GM12874 (cell line): ENCODE results near the gene DDB1.
A peak's percentile ranks its signal among the peaks of the same experiment; 100 is the strongest.

ENCODE experiments used
- CTCF ChIP-seq: IDR thresholded peaks from 2 replicates; pipeline ENCODE4 v1.5.1; 2011; ENCODE audit warnings: low read depth, mild to moderate bottlenecking, control low read depth, low read length, moderate library complexity; ENCODE audit not compliant: insufficient read depth

Gene DDB1

GRCh38 chr11:61338783-61339489, 6.0 kb upstream of the DDB1 start:
- no peak for TF ChIP-seq CTCF

- TF ChIP-seq CTCF = no peak
These were observed 5.0 kb upstream of the DDB1 start for GRCh38 chr11:61337706-61338470.

- TF ChIP-seq CTCF = peak; percentile 98
These were observed 3.4 kb upstream of the DDB1 start for GRCh38 chr11:61336171-61336935.

- TF ChIP-seq CTCF = no peak
These were observed 2.4 kb upstream of the DDB1 start for GRCh38 chr11:61335355-61335710.

- TF ChIP-seq CTCF = no peak
These were observed 1.8 kb upstream of the DDB1 start for GRCh38 chr11:61334434-61335354.

- TF ChIP-seq CTCF = no peak
These were observed 887 bp upstream of the DDB1 start for GRCh38 chr11:61333550-61334433.
